Bronchial epithelial cell (primary cell): Measurements from ENCODE around the gene RPS15A. TPM values are rescaled to one million over a fixed set of nuclear protein-coding genes. Genes with fewer than 3 reads are reported as not detected.

Experiments used
- DNase-seq: peaks from one replicate; pipeline ENCODE4 v3.0.0-alpha.2; 2010; ENCODE audit warnings: low read depth
- FAIRE-seq: peaks from 2 replicates; lab custom pipeline; 2011; peaks lifted over from hg19 to GRCh38; lab: Jason Lieb, UNC
- H3K27me3 ChIP-seq: 2 replicates; pipeline ENCODE4 v1.5.1; 2011; ENCODE audit warnings: low read length; ENCODE audit not compliant: control insufficient read depth, insufficient read depth
- H3K36me3 ChIP-seq: 2 replicates; pipeline ENCODE4 v1.5.1; 2011; ENCODE audit warnings: low read length; ENCODE audit not compliant: control insufficient read depth, insufficient read depth
- H3K4me3 ChIP-seq: 2 replicates; pipeline ENCODE4 v1.5.1; 2011; ENCODE audit warnings: mild to moderate bottlenecking, low read depth, low read length, control low read depth
- total RNA-seq: library from RNA; depleted of rRNA; stranded (reverse); fragments of >200 nt; gene quantifications from 2 replicates; pipeline ENCODE4 v1.2.1, GENCODE V29; 2014
- TF ChIP-seq, protein P1 (sequence below): IDR thresholded peaks from 2 replicates; pipeline ENCODE4 v1.5.1; 2011; ENCODE audit warnings: mild to moderate bottlenecking, moderate library complexity, low read length, control low read depth, inconsistent platforms; ENCODE audit not compliant: insufficient read depth, severe bottlenecking

RPS15A gene
- 2,488 and 3,748 TPM in 2 replicates for total RNA-seq

DNA sequence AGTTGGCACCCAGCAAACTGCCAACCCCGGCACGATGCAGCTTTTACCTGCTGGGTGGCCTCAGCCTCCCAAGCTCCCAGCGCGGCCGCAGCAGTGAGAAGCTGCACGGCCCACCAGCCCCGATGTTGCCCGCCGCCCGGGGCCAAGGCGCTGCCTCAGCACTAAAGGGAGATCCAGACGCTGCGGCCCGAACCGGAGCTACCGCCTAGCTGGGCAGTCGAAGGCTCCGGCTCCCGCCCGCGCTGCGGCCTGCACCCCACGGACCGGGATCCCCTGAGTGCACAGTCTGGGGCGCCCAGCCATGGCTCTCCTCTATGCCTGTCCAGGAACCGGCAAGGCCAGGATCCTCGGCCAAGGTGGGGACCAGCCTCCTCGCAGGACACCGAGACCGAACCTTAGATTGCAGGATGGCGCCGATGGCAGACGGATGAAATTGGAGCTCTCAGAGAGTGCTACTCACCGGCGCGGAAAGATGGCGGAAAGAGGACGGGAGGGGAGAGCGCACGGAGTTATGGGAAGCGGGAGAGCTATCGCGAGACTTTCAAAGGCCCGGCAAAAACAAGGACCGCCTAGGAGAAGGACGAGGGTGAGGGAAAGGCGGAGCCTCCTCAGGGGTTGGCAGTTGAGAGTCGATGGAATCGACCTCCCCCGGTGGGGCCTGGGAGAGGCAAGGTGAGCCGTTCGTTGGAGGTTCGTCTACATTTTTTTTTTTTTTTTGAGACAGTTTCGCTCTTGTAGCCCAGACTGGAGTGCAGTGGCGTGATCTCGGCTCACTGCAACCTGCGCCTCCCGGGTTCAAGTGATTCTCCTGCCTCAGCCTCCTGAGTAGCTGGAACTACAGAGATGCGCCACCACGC is at the start of gene RPS15A:
Gene RPS15A, minus strand, starts transcription at position 485 of the 857 bp plus-strand sequence. CDS start 1,221 bp downstream, outside the sequence.
- peak; percentile 93 for DNase-seq
- TF ChIP-seq, protein P1, sequence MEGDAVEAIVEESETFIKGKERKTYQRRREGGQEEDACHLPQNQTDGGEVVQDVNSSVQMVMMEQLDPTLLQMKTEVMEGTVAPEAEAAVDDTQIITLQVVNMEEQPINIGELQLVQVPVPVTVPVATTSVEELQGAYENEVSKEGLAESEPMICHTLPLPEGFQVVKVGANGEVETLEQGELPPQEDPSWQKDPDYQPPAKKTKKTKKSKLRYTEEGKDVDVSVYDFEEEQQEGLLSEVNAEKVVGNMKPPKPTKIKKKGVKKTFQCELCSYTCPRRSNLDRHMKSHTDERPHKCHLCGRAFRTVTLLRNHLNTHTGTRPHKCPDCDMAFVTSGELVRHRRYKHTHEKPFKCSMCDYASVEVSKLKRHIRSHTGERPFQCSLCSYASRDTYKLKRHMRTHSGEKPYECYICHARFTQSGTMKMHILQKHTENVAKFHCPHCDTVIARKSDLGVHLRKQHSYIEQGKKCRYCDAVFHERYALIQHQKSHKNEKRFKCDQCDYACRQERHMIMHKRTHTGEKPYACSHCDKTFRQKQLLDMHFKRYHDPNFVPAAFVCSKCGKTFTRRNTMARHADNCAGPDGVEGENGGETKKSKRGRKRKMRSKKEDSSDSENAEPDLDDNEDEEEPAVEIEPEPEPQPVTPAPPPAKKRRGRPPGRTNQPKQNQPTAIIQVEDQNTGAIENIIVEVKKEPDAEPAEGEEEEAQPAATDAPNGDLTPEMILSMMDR = no peak
- no peak for FAIRE-seq
- peaks cover 23% of the 10 kb centered on the region for H3K36me3 ChIP-seq
- H3K4me3 ChIP-seq = peak within 1 kb of the TSS; percentile 84
- no peaks in the 10 kb centered on the region for H3K27me3 ChIP-seq

DNA sequence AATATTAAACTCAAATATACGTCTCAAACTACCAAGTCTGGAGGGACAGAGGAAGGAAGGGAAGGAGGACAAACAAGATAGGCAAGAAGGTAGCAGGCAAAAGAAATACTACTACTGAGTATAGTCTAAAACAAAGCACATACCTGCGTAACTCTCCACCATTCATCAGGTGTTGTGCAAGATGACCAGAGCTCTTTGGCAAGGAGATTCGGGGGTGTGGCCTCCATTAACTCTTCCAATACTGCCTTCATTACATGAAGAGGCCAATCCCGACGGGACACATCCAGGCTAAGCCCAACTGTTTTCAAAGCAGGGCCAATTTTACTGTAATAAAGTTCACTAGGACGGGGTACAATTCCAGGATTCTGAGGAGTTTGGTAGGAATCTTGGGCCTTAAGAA is 49.4 kb upstream of the RPS15A start:
- DNase-seq = peak; percentile 86
- peaks cover 25% of the 10 kb centered on the region for H3K36me3 ChIP-seq
- TF ChIP-seq, protein P1 = no peak
- no peak for FAIRE-seq
- H3K27me3 ChIP-seq = no peaks in the 10 kb centered on the region
- no peak overlapping the region for H3K4me3 ChIP-seq

DNA sequence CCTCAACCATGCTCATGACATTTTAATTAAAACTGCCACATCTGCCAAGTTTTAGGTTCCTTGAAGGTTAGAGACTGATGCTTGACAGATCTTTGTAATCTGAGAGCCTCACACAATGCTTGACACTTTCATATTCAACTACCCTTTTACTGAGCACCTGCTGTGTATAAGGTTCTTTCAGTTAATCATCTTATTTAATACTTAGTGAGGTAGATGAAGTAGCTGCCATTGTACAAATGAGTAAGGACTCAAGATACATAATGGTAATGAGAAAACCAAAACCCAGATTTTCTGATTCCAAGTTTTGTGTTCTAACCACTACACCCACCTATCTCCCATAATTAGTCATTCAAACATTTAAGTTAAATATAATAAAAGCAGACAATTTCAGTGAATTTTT is 46.6 kb upstream of the RPS15A start:
- DNase-seq (no peak), FAIRE-seq (no peak)
- no peaks in the 10 kb centered on the region for H3K27me3 ChIP-seq
- TF ChIP-seq, protein P1 = no peak
- H3K36me3 ChIP-seq = peaks cover 35% of the 10 kb centered on the region
- H3K4me3 ChIP-seq = no peak overlapping the region

DNA sequence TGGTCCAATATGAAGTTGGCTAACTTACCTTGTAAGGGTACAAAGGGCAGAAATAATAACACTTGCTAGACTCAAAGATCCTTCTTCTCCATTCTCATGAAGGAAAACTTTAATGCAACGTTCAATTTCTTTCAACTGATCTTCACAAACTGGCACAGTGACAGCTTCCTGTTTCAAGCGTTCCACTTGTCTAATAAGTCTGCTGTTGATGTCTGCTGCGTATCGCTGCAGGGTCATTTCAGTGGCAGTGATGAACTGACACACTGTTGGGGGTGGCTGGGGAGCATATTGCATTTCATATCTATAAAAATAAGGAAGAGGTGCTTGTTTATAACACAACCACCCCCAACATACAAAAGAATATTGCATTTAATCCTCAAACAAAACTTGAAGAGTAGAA is 44.7 kb upstream of the RPS15A start:
- DNase-seq (no peak), FAIRE-seq (no peak)
- peaks cover 35% of the 10 kb centered on the region for H3K36me3 ChIP-seq
- TF ChIP-seq, protein P1 = no peak
- no peak overlapping the region for H3K4me3 ChIP-seq
- H3K27me3 ChIP-seq = no peaks in the 10 kb centered on the region

DNA sequence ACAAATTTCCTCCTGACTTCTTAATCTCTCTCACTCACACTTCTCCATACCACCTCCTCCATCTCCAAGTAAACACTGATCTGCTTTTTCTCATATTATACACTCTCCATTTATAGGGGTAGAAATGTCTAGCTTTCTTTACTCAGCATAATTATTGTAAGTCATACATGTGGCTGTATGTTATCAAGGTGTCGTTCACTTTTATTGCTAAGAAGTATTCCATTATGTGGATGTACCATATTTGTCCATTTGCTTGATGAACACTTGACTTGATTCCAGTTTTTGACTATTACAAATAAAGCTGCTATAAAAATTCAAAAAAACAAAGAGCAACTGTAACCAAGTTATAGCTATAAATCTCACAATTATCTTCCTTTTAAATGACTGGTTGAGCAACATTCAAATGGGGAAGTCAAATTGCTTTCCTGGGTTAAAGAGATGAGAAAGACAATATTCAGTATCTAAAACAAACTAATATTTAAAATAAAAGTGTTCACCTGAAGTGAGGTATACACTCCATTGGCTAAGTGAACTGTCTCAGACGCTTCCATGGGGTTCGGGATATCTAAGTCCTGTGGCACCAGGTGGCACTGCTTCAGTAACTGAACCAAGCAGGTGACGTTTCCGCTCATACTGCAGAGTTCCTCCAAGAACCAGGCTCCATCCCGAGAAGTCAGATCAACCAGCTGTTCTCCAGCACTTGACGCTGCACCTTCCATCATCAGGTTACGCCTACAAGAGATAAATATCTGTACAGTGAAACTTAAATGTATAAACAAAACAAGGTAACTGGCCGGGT is 43.8 kb upstream of the RPS15A start:
- DNase-seq (no peak), FAIRE-seq (no peak)
- Histone ChIP-seq H3K27me3 (no peaks in the 10 kb centered on the region), H3K36me3 (peaks cover 40% of the 10 kb centered on the region), H3K4me3 (no peak overlapping the region)
- TF ChIP-seq, protein P1 = no peak
